ENCODE data around the gene UMODL1.

GRCh38 chr21:42059721-42060120, 11.4 kb upstream of the UMODL1 start:
- TF ChIP-seq, protein P1, sequence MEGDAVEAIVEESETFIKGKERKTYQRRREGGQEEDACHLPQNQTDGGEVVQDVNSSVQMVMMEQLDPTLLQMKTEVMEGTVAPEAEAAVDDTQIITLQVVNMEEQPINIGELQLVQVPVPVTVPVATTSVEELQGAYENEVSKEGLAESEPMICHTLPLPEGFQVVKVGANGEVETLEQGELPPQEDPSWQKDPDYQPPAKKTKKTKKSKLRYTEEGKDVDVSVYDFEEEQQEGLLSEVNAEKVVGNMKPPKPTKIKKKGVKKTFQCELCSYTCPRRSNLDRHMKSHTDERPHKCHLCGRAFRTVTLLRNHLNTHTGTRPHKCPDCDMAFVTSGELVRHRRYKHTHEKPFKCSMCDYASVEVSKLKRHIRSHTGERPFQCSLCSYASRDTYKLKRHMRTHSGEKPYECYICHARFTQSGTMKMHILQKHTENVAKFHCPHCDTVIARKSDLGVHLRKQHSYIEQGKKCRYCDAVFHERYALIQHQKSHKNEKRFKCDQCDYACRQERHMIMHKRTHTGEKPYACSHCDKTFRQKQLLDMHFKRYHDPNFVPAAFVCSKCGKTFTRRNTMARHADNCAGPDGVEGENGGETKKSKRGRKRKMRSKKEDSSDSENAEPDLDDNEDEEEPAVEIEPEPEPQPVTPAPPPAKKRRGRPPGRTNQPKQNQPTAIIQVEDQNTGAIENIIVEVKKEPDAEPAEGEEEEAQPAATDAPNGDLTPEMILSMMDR (tag by site-specific recombination; IDR thresholded peaks at IDR 0.05): no peak
- TF ChIP-seq PRDM1 (tag by site-specific recombination; IDR thresholded peaks at IDR 0.05) (no peak), ZNF561 (tag by site-specific recombination; IDR thresholded peaks at IDR 0.05; ENCODE audit: borderline replicate concordance) (no peak), ZNF48 (tag by site-specific recombination; IDR thresholded peaks at IDR 0.05) (no peak), SETDB1 (IDR thresholded peaks at IDR 0.05; ENCODE audit: insufficient read length, low read length) (no peak), ZNF549 (tag by site-specific recombination; IDR thresholded peaks at IDR 0.05) (no peak), ZNF274 (IDR thresholded peaks at IDR 0.05; ENCODE audit: low read length) (no peak), ZNF274 (tag by site-specific recombination; IDR thresholded peaks at IDR 0.05; ENCODE audit: borderline replicate concordance) (no peak), ZNF121 (tag by site-specific recombination; IDR thresholded peaks at IDR 0.05) (no peak), ZXDB (tag by site-specific recombination; IDR thresholded peaks at IDR 0.05) (no peak)

Measured in HEK293 (cell line).